Activated CD8-positive, alpha-beta T cell treated with anti-CD3 and anti-CD28 coated beads for 36 hours (primary cell): ENCODE results near the gene STAG1. TPM values are rescaled to one million over a fixed set of nuclear protein-coding genes. Genes with fewer than 3 reads are reported as not detected.

Source experiments
- ATAC-seq: fragments of 200-7000 bp; cut with Tn5 transposase; one replicate; pipeline ENCODE4 v1.10.0; 2021; ENCODE audit warnings: mild to moderate bottlenecking, moderate library complexity
- CTCF ChIA-PET: fragments of 350-600 bp; sonication (Branson Sonifier 250); formaldehyde crosslinking; loops from one replicate; lab custom pipeline; 2021; ENCODE audit warnings: antibody characterized with exemption; lab: Charles Lee
- POLR2A ChIA-PET: fragments of 350-600 bp; sonication (Branson Sonifier 250); formaldehyde crosslinking; loops from one replicate; lab custom pipeline; 2021; ENCODE audit warnings: antibody characterized with exemption; lab: Charles Lee
- DNase-seq: peaks from one replicate; pipeline ENCODE4 v3.0.0-alpha.2; 2020
- H3K27ac Mint-ChIP-seq: one replicate; pipeline ENCODE4 v1.8.0; 2021; ENCODE audit warnings: mild to moderate bottlenecking, mixed read lengths
- H3K27me3 Mint-ChIP-seq: one replicate; pipeline ENCODE4 v1.8.0; 2021; ENCODE audit warnings: mixed read lengths
- H3K36me3 Mint-ChIP-seq: one replicate; pipeline ENCODE4 v1.8.0; 2021; ENCODE audit warnings: low read depth, mixed read lengths
- H3K4me1 Mint-ChIP-seq: one replicate; pipeline ENCODE4 v1.8.0; 2021; ENCODE audit warnings: low read depth, mixed read lengths
- H3K4me3 Mint-ChIP-seq: one replicate; pipeline ENCODE4 v1.8.0; 2021; ENCODE audit warnings: mild to moderate bottlenecking, moderate library complexity, mixed read lengths
- H3K9me3 Mint-ChIP-seq: one replicate; pipeline ENCODE4 v1.8.0; 2021; ENCODE audit warnings: mixed read lengths
- intact Hi-C: fragments of 100-400 bp; cut with micrococcal nuclease; formaldehyde crosslinking; loops from one replicate; pipeline ENCODE4 v1.10.0; 2022
- total RNA-seq, 2 experiments: library from RNA; stranded (reverse); gene quantifications; one replicate each; pipeline ENCODE4 v1.2.3, GENCODE V29; 2021
- TF ChIP-seq, protein P1 (sequence below): fragments of 200-600 bp; IDR thresholded peaks from one replicate; pipeline ENCODE4 v1.8.0; 2022; ENCODE audit warnings: antibody characterized with exemption, mild to moderate bottlenecking

Gene STAG1
- total RNA-seq, 2 experiments from 2014 or later: 32.5 to 32.8 TPM

DNA sequence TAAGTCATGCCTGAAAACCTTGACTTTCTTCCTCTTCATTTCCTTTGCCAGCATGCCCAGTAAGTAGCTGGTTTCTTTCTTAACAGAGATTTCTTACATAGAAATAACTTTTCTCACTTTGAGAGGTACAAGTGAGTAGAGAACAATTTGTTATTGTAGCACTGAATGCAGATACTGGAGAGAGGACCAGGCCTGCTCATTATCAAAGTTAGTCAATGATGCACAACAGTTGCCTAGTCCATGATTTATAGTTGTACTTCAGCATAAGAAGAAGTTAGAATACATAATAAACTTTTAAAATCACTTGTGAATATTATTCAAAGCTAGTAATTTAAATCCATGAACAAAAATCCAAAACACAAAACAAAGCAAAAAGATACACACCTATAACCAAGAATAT lies 289.0 kb downstream of the STAG1 start:
- no peak for DNase-seq
- H3K27me3 Mint-ChIP-seq: no peaks in the 10 kb centered on the region
- ChIA-PET CTCF (no interaction called here), POLR2A (no interaction called here)
- no peak for ATAC-seq
- TF ChIP-seq, protein P1, sequence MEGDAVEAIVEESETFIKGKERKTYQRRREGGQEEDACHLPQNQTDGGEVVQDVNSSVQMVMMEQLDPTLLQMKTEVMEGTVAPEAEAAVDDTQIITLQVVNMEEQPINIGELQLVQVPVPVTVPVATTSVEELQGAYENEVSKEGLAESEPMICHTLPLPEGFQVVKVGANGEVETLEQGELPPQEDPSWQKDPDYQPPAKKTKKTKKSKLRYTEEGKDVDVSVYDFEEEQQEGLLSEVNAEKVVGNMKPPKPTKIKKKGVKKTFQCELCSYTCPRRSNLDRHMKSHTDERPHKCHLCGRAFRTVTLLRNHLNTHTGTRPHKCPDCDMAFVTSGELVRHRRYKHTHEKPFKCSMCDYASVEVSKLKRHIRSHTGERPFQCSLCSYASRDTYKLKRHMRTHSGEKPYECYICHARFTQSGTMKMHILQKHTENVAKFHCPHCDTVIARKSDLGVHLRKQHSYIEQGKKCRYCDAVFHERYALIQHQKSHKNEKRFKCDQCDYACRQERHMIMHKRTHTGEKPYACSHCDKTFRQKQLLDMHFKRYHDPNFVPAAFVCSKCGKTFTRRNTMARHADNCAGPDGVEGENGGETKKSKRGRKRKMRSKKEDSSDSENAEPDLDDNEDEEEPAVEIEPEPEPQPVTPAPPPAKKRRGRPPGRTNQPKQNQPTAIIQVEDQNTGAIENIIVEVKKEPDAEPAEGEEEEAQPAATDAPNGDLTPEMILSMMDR: no peak
- H3K4me1 Mint-ChIP-seq: peaks cover 2% of the 10 kb centered on the region
- peaks cover 70% of the 10 kb centered on the region for H3K36me3 Mint-ChIP-seq
- H3K27ac Mint-ChIP-seq: no peak overlapping the region
- intact Hi-C loops: no loop called here
- H3K9me3 Mint-ChIP-seq: peaks cover 21% of the 10 kb centered on the region
- H3K4me3 Mint-ChIP-seq: no peak overlapping the region

DNA sequence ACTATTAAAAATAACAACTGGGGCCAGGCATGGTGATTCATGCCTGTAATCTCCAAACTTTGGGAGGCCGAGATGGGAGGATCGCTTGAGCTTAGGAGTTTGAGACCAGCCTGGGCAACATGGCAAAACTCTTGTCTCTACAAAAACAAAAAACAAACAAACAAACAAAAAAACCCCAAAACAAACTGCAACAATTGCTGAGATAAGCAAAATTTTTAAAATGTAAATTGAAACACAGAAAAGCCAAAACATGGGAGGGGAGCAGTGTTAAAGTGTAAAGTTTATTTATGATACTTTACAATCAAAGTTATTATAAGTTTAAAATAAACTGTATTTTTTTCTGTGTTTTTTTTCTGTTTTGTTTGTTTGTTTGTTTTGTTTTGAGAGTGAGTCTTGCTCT lies 294.4 kb downstream of the STAG1 start:
- Mint-ChIP-seq H3K4me3 (no peak overlapping the region), H3K4me1 (no peaks in the 10 kb centered on the region), H3K9me3 (peaks cover 30% of the 10 kb centered on the region), H3K27me3 (no peaks in the 10 kb centered on the region), H3K27ac (no peak overlapping the region), H3K36me3 (peaks cover 75% of the 10 kb centered on the region)
- CTCF ChIA-PET: no interaction called here
- POLR2A ChIA-PET: no interaction called here
- no peak for DNase-seq
- intact Hi-C loops: no loop called here
- TF ChIP-seq, protein P1: no peak
- no peak for ATAC-seq

DNA sequence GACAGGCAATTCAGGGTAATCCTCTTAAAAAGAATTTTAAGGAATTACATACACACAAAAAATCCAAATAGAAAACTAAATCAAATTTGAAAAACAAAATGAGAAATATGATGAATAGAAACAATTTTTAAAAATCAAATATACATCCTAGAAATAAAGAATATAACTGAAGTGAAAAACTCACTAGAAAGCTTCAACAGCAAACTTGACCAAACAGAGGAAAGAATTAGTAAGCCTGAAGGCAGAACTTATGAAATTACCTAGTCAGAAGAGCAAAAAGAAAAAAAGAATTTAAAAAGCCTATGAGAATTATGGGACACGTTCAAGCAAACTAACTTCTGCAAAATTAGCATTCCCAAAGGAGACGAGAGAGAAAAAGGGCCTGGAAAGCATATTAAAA lies 296.0 kb downstream of the STAG1 start:
- POLR2A ChIA-PET: no interaction called here
- no peak overlapping the region for H3K27ac Mint-ChIP-seq
- ATAC-seq (no peak), DNase-seq (no peak)
- no peaks in the 10 kb centered on the region for H3K4me1 Mint-ChIP-seq
- intact Hi-C loops: no loop called here
- H3K4me3 Mint-ChIP-seq: no peak overlapping the region
- TF ChIP-seq, protein P1: no peak
- H3K9me3 Mint-ChIP-seq: peaks cover 24% of the 10 kb centered on the region
- H3K27me3 Mint-ChIP-seq: no peaks in the 10 kb centered on the region
- CTCF ChIA-PET: no interaction called here
- peaks cover 66% of the 10 kb centered on the region for H3K36me3 Mint-ChIP-seq

DNA sequence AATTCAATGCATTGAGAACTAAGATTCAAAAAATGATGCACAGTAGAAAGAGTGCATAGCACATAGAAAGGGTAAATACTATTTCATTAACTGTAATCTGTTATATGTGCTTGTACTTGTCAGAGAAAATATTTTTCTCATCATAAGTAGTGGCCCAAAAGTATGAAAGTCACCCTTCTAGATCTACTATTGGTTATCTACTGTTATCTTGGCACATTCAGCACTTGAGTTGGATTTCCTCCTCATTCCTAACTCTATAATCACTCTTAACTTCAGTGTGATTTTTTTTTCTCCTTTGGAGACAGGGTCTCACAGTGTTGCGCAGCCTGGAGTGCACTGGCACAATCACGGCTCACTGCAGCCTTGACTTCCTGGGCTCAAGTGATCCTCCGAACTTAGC lies 307.6 kb downstream of the STAG1 start:
- H3K4me3 Mint-ChIP-seq: no peak overlapping the region
- no peaks in the 10 kb centered on the region for H3K27me3 Mint-ChIP-seq
- POLR2A ChIA-PET: no interaction called here
- ATAC-seq (no peak), DNase-seq (no peak)
- no peaks in the 10 kb centered on the region for H3K9me3 Mint-ChIP-seq
- intact Hi-C loops: no loop called here
- CTCF ChIA-PET: no interaction called here
- H3K27ac Mint-ChIP-seq: no peak overlapping the region
- no peaks in the 10 kb centered on the region for H3K4me1 Mint-ChIP-seq
- peaks cover 16% of the 10 kb centered on the region for H3K36me3 Mint-ChIP-seq
- TF ChIP-seq, protein P1: no peak

DNA sequence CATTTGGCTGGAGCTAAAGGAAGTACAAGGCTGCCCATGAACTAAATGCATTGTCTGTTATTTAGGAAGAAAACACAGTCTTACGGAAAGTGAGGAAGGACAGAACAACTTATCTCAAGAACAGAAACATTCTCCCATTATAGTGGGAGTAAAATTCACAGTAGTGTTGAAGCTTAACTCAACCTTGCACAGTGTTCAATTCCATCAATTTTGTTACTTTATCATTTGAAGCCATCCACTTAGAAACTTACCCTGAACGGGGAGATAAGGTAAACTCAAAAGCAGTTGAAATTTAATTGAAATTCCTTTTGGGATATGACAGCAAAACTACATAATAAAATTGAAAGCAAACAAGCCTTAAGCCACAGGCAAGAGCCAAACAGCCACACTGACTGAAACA lies 315.1 kb downstream of the STAG1 start:
- H3K4me3 Mint-ChIP-seq: no peak overlapping the region
- DNase-seq (no peak), ATAC-seq (no peak)
- no peaks in the 10 kb centered on the region for H3K9me3 Mint-ChIP-seq
- intact Hi-C loops: no loop called here
- H3K4me1 Mint-ChIP-seq: no peaks in the 10 kb centered on the region
- TF ChIP-seq, protein P1: no peak
- H3K27ac Mint-ChIP-seq: no peak overlapping the region
- peaks cover 20% of the 10 kb centered on the region for H3K36me3 Mint-ChIP-seq
- no peaks in the 10 kb centered on the region for H3K27me3 Mint-ChIP-seq
- CTCF ChIA-PET: interaction anchor here (0.7 to 1.3 kb wide), 2 partner anchors 9 to 45 kb away, joined by 3 to 4 read pairs; no protein-coding TSS in a partner anchor
- POLR2A ChIA-PET: no interaction called here
